Sciatic nerve (tissue), 2 donors: ENCODE measurements around the gene PLBD1. TPM values are rescaled to one million over a fixed set of nuclear protein-coding genes. Genes with fewer than 3 reads are reported as not detected.

Experiments used
- ATAC-seq: fragments of 200-7000 bp; cut with Tn5 transposase; one replicate; pipeline ENCODE4 v1.9.1; 2020; ENCODE audit warnings: mild to moderate bottlenecking, moderate library complexity
- DNase-seq: peaks from one replicate; pipeline ENCODE4 v3.0.0-alpha.2; 2020; ENCODE audit warnings: low spot score
- intact Hi-C: fragments of 100-400 bp; cut with DNase I; formaldehyde crosslinking; loops from one replicate; pipeline ENCODE4 v1.14.2; 2022
- total RNA-seq: library from RNA; stranded (reverse); fragmentation: NEBNext Ultra II Directional; extraction: Animal tissue kit (Norgen Biotek cat#: 25700); gene quantifications from one replicate; pipeline ENCODE4 v1.2.1, GENCODE V29; 2021
- donor health status: DM: no; HTN: no; CAD: no.
- donor health status: DM: no; HTN: no; CAD: no.

The PLBD1 gene
- total RNA-seq, 1 donor from 2014 or later = 17.1 TPM

DNA sequence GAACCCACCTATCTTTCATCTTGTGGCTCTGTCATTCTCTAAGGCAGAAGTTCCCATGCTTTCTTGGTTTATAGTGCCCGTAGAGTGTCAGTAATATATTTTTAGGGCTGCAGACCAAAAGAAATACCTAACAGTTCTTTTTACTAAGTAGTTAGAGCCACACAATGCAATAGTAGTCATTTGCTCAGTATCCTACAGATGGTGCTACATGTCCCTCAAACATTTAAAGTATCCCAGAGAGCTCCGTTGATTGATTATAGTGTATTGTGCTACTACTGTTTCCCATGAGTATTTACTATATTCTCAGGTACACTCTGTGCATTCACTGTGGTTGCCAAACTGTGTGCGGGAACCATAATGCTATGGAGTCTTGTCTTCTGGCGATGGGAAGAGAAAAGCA, 4.7 kb upstream of the PLBD1 start:
- ATAC-seq (no peak), DNase-seq (no peak)
- intact Hi-C loops = no loop called here

- intact Hi-C loops = no loop called here
- ATAC-seq = no peak
- DNase-seq = no peak
These were observed 4.1 kb upstream of the PLBD1 start for GRCh38 chr12:14571779-14572178.

DNA sequence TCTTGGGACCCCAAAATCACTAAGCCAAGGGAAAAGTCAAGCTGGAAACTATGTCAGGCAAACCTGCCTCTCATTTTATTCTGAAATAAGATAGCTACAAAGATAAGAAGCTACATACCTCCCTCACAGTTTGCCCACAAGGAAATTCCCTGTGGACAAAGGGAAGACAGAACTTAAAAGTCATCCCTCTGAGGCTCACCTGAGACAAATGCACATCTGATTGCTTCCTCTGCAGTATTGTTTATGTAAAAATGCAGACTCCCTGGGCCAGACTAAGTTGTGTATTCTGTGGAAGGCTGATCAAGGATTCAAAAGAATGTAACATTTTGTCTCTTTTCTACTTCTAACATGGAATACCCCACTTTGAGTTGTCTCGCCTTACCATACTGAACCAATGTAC, 2.5 kb upstream of the PLBD1 start:
- intact Hi-C loops = no loop called here

DNA sequence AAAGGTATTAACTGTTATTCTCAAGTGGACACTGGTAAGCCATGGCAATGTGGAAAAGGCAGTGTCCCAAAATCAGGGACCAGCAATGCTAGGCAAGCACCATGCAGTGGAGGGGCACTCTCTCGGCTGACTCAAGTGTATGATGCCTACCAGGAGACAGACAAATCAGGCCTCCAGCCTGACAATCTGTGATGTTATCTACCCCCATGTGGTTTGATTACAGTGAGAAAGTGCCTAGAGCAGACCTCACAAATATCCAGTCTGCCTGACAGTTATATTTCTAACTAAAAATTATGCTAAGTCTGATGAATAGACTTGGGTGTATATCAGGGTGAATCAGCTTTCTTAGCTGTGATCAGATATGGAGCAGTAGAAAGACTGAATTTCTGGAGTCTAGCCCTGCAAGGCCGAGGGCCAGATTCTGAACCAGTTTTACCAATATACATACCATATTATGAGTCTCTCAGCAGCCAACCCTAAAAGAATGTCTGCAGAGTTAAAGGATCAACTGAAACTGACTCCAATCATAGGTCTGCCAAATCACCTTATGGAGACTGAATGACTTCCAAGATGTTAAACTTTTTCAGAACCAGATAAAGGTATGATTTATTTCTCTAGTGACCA, 3.2 kb downstream of the PLBD1 start:
- intact Hi-C loops = no loop called here
- no peak for DNase-seq
- ATAC-seq = no peak

More for the DNA sequence above, 2.5 kb upstream of the PLBD1 start:
- DNase-seq = no peak
- no peak for ATAC-seq

DNA sequence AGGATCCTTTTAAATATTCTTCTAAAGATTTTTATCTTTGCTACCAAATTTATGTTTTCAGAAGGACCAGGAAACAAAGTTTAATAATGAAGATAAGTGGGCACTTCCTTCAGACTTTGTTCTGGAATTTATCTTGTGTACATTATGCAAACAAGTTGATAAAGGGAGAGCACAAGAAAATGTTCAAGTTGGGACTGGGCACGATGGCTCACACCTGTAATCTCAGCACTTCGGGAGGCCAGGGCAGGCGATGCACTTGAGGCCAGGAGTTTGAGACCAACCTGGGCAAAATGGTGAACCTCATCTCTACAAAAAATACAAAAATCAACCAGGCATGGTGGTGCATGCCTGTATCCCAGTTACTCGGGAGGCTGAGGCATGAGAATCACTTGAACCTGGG, 4.6 kb downstream of the PLBD1 start:
- no peak for DNase-seq
- intact Hi-C loops = no loop called here
- ATAC-seq = no peak

- ATAC-seq = no peak
- intact Hi-C loops = no loop called here
These were observed 5.4 kb downstream of the PLBD1 start for GRCh38 chr12:14562279-14562678.

DNA sequence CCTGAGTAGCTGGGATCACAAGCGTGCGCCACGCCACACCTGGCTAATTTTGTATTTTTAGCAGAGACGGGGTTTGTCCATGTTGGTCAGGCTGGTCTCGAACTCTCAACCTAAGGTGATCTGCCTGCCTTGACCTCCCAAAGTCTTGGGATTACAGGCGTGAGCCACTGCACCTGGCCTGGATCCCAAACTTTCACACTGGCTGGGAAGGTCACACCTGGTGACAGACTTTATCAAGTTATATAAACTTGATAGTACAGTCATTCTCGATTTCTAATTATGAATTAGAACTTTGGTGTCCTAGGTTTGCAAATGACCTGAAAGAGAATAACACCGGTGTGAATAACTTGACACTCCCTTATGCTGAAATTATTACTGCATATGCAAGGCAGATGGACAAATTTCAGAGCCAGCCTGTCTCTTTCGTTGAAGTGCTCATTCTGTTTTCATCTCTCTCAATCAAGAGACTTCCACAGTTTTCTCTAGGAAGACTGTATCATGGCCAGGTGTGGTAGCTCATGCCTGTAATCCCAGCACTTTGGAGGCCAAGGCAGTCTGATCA, 5.9 kb downstream of the PLBD1 start:
- intact Hi-C loops = no loop called here
- no peak for DNase-seq
- ATAC-seq = no peak

More at GRCh38 chr12:14562279-14562678, 5.4 kb downstream of the PLBD1 start:
- DNase-seq = no peak

DNA sequence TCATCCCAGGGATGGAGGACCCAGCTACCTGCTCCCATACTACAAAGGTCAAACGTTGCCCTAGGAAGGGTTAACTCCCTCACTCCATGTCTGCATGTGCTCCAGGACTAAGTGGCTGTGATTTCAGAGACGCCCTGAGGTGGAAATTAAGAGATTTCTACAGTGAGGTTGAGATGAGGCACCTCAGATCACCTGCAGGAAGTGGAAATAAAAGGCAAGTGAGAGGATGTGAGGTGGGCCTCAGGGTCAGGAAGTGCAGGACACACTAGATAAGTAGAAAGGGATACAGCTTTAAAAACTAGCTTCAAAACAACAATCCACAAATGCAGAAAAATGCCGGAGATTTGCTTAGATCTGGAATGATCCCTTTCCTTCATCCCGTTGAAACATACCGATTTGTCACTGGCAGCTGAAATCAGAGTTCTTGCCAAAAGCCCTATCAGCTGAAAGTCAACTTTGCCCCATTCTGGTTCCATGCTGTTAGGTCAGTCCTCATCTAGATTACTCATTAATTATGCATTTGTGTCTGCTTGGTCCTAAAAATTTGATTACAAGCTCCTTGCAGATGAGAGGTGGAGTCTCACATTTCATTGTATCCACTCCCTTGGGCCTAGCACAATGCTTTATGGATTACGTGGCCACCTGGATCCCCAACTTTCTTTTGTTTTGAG, 6.6 kb downstream of the PLBD1 start:
- intact Hi-C loops = no loop called here
- ATAC-seq = no peak
- DNase-seq = no peak

DNA sequence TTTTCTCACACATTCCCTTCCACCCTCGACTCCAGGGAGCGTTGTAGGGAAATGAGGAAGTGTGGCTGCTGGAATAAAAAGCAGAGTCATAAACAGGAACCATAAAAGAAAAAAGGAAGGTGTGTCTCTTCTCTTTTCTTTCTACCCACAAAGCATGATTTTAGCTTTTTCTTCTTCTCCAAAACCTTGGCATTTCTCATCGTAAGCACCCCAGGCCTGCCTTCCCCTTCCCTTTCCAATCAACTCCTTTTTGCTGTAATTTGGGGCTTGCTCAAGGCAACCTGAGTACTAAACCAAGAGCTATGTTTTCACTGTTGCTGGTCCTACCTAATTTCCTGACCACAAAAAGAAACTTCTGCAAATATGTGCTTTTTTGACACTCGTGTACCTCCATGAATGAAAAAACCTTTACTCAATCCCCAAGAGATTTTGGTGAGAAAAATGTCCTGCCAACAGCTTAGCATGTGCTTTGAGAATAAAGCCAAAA, 9.2 kb downstream of the PLBD1 start:
- ATAC-seq = no peak

DNA sequence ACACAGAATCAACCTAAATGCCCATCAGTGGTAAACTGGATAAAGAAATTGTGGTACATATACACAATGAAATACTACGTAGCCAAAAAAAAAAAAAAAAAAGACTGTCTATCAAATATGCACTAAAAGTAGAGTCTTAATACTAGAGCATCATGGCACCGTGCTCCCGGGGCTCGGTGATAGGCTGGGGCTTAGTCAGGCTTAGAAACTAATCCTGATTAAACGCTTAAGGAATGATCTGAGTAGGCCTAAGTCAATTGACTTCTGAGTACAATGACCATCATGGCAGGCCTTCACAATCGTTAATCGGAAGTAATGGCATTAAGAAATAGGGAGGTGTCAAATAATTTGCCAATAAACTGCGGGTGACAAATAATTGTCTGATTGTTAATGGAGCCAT, 9.7 kb downstream of the PLBD1 start:
- no peak for ATAC-seq
- intact Hi-C loops = no loop called here
- no peak for DNase-seq

More for the DNA sequence above, 9.2 kb downstream of the PLBD1 start:
- intact Hi-C loops = no loop called here
- no peak for DNase-seq

- intact Hi-C loops = no loop called here
- peak; percentile 80 for ATAC-seq
- DNase-seq = peak; percentile 77
These were observed 13.2 kb downstream of the PLBD1 start for GRCh38 chr12:14554281-14555007.

DNA sequence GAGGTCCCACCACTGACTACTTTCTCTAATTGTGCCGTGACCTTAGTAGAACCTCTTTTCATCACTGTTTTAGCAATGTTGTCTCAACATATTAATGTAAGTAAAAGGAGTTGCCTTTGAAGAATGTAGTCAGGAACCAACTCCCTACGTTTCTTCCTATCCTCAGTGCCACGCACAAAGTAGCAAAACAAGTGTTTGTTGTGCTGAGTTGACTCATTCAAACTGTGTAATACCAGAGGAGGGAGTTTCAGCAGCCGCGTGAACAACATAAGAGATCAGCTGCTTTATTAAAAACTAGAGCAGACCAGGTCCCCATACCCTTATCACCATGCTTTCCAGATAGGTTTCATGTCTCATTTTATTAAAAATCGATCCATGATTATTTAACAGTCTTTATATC, 19.1 kb downstream of the PLBD1 start:
- no peak for ATAC-seq
- intact Hi-C loops = no loop called here

DNA sequence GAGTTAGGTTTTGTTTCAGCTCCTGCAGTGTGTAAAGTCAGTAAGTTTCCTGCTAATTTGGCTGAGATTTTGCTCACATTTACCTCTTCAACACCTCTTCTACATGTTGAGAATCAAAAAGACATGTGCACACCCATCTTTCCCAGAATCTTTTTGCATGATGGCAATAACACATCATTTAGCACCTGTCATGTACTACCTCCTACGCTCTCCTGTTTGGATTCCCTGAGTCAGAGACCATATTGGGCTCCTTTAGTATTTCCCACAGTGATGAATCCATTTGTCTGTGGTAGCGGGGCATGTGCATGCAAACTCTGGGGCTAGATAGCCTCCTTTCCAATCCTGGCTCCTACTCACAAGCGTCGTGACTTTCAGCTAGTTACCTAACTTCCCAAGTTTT, 20.1 kb downstream of the PLBD1 start:
- no peak for ATAC-seq
- intact Hi-C loops = no loop called here
- DNase-seq = no peak

More for the DNA sequence above, 19.1 kb downstream of the PLBD1 start:
- DNase-seq = no peak

DNA sequence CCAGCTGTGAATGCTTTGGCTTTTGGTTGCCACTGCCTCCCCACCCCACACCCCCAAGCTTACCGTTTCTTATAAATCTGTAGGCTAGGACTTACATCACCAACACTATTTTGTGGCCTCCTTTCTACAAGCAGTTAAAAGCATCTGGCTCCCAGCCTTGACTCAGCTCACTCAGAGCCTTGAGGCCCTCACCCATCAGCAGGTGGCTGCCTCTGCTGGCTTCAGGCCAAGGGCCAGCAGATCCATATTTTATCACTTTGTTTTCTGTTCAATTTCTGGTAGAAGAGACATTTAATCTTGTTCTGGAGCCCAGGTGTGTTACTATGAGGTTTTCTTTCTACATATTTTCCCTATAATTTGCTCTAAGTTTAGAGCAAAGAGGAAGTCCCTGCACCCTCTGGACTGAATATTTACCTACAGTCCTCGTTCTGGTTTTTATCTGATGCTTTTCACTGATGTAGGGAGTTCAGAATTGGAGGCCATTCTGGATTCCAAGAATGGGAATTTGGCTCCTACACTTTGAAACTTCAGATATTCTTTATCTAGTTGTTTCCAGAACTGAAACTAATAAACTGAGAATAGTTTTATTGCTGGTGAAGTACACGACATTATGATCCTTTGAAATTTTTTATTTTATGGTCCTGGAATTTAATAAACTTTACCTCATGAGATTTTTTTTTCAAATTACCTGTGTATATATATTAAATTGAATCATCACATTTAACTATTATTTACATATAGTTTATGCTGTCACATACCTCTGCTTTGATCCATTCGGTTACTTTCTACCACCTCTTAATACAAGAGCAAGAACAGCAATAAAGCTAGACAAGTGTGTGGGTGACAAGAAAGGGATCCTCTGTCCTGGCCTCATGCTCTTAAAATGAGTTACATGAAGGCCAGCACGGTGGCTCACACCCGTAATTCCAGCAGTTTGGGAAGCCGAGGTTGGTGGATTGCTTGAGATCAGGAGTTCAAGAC, 22.2 kb downstream of the PLBD1 start:
- ATAC-seq (no peak), DNase-seq (no peak)
- intact Hi-C loops = no loop called here

GRCh38 chr12:14540801-14541462, 26.8 kb downstream of the PLBD1 start:
- ATAC-seq = no peak
- intact Hi-C loops = no loop called here
- no peak for DNase-seq

DNA sequence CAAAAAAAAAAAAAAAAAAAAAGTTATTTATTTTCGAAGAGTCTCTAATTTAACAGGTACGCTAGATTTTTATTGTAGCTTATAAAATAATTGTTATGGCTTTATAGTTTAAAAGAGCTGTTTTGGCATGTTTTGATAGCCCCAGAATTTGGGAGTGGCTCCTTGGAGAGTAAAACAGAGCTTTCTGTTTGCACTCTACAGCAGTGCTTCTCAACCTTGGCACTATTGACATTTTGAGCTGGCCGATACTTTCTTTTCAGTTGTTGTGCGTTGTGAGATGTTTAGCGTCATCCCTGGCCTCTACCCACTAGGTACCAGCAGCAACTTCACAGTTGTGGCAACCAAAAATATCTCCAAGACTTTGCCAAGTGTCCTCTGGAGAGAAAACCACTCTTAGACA, 30.6 kb downstream of the PLBD1 start:
- ATAC-seq (no peak), DNase-seq (no peak)
- intact Hi-C loops = no loop called here

DNA sequence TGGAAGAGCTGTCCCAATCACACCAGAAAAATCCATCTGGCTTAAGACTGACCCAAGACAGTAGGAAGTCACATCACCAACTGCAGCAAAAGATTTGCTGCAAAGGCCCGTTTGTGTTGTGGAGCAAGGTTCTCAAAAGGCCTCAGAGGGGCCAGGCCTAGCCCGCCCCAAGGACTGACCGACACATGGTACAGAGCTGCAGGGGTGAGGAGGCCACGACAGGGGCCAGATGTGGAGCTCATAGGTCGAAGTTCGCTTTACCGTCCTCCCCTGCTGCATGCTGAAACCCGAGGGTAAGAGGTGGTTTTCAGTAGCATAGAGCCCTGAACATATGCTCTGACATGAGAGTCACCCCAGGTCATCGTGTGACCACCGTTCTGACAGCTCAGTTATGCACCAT, 35.5 kb downstream of the PLBD1 start:
- no peak for ATAC-seq
- intact Hi-C loops = no loop called here

DNA sequence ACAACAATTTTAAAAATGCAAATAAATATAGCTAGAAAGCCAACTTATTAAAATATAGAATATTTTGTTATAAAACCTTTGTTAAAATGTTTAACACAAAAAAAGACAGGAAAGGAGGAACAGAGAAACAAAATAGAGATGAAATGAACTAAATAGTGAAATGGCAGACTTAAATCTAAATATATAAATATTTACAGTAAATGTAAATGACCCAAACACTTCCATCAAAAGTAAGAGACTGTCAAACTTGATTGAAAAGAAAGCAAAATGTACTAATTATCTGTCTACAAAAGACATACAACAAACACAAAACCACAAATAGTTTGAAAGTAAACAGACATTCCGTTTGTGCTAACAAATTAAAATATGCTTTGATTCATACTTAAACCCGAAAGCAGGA, 41.7 kb downstream of the PLBD1 start:
- no peak for DNase-seq
- intact Hi-C loops = no loop called here

More for the DNA sequence above, 35.5 kb downstream of the PLBD1 start:
- DNase-seq = no peak

More for the DNA sequence above, 41.7 kb downstream of the PLBD1 start:
- no peak for ATAC-seq
